ENCODE measurements around the gene CTSK.
"Not testable (repeated sequence)": the region's sequence is repeated elsewhere in the genome, so short reads cannot be mapped to it uniquely, and the experiment has no call there.

Gene CTSK

DNA sequence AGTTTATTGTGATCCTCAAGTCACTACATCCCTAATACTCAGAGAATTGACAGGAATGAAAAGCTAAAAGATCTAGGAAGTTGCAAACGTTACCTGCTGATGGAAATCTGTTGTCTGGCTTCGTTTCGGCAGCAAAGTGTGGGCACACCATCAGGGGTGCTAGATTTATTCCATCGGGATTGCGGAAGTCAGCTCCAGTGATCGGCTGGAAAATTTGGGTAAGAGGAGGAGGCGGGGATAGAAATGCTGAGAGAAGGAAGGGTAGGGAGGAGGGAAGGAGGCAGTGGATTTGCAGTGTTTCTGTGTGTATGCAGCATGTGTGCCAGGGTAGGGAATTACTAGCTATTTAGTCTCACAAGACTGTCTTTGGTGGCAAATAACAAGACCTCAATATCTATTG, at the start of gene CTSK:
CTSK (minus strand) TSS at position 140 of the 400 bp plus-strand sequence. CDS start 1,455 bp downstream, outside the sequence.
- no peak for DNase-seq

DNA sequence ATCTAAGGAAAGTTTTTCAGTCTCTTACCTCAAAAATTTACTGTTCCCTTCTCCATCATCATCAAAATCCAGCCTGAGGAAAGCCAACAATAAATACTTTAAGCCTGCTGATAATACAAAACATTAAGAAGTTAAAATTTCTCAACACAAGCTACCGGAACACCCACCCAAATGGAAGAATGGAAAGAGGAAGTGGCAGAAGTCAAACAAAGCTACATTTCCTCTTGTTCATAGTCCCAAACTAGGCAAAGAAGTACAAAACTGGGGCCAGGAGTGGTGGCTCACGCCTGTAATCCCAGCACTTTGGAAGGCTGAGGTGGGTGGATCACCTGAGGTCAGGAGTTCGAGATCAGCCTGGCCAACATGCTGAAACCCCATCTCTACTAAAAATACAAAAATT, 44.7 kb upstream of the CTSK start:
- not testable (repeated sequence) for DNase-seq

DNA sequence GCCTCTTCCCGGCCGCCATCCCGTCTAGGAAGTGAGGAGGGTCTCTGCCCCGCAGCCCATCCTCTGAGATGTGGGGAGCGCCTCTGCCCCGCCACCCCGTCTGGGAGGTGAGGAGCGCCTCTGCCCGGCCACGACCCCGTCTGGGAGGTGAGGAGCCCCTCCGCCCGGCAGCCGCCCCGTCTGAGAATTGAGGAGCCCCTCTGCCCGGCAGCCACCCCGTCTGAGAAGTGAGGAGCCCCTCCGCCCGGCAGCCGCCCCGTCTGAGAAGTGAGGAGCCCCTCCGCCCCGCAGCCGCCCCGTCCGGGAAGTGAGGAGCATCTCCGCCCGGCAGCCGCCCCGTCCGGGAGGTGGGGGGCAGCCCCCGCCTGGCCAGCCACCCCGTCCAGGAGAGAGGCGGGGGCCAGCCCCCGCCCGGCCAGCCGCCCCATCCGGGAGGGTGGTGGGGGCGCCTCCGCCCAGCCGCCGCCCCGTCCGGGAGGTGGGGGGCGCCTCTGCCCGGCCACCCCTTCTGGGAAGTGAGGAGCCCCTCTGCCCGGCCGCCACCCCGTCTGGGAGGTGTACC, 42.8 kb upstream of the CTSK start:
- DNase-seq: not testable (repeated sequence)

DNA sequence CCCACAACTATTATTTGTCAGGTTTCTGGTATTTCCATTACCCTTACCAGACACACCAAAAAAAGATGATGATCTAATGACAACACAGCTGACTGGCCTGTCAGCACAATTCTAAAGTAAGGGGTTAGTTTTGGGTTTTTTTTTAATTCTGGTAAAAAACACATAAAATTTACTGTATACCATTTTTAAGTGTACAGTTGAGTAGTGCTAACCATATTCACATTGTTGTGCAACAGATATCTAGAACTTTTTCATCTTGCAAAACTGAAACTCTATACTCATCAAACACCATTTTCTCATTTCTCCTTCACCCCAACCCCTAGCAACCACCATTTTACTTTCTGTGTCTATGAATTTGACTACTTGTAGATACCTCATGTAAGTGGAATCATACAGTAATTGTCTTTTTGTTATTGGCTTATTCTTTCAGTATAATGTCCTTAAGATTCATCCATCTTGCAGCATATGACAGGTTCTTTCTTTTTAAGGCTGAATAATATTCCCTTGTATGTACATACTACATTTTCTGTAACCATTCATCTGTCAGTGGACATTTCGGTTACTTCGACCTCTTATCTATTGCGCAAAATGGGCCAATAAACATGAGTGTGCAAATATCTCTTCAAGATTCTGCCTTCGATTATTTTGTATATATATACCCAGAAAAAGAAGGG, 38.5 kb upstream of the CTSK start:
- no peak for DNase-seq

DNA sequence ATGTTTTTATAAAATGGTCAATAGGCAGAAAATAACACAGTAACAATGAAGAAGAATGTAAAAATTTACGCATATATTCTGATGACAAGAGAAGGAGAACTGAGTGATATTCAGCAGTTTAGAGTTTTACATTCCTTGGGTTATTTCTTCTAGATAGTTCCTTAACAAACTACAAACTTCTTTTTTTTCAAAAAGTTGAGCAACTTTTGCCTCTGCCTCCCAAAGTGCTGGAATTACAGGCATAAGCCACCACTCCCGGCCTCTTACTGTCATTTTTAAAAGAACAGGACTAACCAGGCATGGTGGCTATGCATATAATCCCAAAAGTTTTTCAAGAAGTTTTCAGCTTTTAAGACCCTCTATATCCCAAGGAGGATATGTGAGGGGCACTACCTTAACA, 35.4 kb upstream of the CTSK start:
- DNase-seq: no peak

DNA sequence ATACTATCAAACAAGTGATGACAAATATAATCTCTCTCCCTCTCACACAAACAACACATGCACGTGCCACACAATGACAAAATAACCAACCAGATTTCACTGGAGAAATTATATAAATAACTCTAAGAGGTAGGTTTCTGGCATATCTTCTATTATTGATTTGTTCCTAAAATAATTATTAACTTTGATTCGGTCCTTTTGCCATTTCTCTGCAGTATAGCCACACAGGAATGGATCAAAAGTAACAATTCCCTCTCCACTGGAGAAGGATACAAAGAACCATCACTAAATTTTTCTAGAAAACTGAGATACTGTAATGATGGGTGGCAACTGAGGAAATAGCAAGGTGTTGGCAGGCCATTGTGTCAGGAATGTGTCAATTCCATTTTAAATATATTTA, 34.9 kb upstream of the CTSK start:
- no peak for DNase-seq

DNA sequence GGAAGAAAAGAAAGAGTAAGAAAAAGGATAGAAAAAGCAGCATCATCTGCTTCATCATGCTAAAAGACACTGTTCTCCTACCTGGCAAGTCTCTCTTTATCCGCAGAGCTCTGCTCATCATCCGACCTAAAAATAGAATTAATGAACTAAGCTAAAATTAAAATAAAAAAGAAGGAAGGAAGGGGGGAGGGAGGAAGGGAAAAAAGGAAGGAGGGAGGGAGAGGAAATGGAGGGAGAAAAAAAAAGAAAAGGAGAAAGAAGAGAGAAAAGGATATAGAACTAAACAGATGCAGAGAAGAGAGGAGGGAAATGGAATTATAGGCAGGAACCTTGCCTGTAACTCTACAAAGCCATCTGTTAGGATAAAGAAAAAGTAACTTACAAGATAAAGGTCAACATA, 34.3 kb upstream of the CTSK start:
- DNase-seq: no peak

DNA sequence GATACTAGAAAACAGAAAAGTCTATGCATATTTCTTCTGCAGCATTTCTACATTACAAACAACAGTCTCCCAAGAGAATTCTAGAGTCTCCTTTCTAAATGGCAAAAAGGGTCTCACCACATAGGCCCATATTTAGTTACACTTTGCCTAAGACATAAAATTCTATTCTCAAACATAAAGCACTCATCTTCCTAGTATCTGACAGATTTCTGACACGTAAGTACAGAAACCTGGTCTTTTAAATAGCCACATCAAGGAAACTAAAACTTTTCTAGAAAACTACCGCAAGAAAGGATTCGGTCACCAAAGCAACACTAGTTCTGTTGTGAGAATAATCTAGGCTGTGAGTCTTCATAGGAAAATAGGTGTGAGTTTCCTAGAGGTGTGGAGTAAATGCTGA, 33.6 kb upstream of the CTSK start:
- no peak for DNase-seq

DNA sequence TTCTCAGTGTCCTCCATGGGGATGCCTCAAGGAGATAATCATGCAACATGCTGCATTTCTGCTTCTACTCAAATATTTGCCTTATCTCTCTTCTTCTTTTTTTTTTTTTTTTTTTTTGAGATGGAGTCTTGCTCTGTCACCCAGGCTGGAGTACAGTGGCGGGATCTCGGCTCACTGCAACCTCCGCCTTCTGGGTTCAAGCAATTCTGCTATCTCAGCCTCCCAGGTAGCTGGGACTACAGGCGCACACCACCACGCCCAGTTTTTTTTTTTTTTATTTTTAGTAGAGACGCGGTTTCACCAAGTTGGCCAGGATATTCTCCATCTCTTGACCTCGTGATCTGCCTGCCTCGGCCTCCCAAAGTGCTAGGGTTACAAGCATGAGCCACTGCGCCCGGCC, 32.8 kb upstream of the CTSK start:
- DNase-seq: not testable (repeated sequence)

DNA sequence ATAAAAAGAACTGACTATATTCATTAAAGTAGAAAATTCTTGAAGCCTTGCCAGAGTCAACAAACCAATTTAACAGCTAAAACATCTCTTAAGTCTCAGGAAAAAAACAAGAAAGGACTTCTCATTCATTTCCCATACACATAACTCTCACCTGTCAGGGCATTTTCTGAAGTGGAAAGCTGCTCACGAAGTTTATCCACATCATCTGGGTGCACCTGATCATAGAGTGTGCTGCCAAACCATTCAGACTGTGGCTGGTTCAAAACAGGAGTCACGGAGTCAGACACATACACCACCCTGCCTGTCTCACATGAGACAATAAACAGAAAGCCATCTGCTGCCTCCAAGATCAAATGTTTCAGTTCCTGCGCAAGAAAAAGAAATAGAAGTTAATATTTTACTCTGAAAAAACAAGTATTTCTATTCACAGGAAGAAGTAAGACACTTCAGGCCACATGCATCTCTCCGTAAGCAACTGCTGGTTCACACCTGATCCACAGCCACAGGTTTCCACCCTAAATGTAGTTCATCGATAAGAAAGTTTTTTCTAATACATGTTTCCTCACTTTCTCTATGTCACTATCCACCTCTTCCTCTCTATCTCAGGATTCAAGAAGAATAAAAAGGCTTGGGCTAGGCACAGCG, 28.2 kb upstream of the CTSK start:
- no peak for DNase-seq

DNA sequence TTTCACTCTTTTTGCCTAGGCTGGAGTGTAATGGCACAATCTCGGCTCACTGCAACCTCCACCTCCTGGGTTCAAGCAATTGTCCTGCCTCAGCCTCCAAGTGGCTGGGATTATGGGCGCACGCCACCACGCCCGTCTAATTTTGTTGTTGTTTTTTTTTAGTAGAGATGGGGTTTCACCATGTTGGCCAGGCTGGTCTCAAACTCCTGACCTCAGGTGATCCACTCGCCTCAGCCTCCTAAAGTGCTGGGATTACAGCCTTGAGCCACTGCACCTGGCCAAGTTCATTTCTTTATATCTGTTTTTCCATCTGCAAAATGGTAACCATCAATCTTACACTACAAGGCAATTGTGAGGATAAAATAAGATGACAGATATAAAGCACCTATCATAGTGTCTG, 25.9 kb upstream of the CTSK start:
- DNase-seq: not testable (repeated sequence)

DNA sequence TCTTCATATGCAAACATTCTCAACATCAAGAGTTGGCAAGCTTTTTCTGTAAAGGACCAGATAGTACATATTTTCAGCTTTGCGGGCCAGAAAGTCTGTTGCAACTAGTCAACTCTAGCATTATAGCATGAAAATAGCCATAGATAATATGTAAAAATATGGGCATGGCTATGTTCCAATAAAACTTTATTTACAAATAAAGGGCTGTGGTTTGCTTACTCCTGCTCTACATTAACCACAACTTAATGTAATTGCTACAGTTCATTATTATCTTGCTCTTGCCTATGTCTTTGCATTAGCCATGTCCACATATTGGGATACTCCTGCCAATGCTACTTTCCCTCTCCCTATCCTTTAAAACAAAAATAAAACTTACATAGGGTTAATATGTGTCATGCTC, 24.5 kb upstream of the CTSK start:
- no peak for DNase-seq

DNA sequence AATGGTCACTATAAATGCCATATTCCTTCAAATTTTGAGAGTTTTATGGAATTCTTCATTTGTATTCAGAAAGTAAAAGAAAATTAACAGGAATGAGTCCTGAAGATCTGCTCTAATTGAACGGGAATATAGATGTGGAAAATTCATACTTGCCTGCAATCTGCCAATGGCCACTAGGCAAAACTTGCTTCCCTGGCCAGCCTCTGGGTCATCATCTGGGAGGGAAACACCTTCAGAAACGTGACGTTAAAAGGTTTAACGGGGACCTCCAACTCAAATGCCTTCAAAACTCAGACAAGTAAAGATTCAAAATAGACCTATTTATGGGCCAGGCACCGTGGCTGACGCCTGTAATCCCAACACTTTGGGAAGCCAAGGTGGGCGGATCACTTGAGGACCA, 21.7 kb upstream of the CTSK start:
- DNase-seq: no peak

DNA sequence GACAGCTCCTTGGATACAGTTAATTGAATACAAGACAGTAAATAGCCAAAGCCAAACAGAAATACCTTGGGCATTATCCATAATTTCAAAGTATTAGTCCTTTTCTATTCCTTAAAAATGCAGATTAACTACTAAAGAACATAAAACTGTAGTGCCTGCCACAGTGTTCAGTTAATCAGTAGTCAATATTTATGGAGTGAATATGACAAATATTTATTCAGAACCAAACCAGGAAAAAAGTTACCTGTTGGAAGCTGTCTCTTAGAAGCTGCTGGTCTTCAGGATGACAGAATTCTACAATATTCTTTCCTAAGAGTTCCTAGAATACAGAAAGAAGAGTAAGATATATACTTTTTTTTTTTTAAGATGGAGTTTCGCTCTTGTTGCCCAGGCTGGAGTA, 18.2 kb upstream of the CTSK start:
- no peak for DNase-seq

DNA sequence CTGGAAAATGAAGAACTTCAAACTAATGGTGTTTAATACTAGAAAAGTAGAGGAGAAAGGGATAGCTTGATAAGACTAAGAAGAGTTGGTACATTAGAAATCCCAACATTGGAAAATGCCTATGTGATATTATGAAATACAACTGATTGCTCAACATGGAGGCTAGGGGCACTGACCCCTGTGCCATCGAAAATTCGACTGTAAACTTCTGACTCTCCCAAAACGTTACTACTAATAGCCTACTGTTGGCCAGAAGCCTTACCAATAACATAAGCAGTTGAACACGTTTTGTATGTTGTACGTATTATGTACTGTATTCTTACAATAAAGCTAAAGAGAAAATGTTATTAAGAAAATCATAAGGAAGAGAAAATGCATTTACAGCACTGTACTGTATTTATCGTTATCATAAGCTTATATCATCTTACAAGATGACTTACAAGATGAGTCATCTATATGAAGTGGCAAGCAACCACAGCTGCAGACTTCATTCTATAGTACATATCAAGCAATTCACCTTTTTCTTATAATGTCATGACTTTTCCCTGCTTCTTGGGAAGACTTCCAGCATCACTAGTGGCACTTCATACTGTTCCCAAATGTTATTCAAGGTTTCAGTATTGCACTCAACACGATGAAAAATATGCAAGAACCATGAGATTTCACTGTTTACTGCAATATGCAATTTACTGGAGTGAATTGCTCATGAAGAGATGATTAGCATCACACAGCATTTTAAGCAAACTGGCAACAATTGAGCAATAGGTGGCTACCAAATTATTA, 12.9 kb upstream of the CTSK start:
- DNase-seq: no peak

DNA sequence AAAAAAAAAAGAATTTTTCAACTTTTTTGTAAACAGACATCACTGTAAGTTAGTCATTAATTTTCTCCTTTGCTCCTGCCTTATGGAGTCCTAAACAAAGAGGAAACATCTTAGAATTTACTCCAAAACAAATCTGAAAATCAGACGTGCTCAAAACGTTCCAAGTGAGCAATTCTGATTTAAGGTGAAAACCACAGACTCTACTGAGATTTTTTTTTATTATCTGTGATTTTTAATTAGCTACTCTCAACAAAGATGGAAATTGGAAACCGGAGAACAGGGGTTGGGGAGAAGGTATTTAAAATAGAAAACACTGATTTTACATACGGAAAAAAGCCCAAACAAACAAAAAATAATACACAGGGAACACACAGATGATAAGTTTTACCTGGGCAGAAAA, 7.8 kb upstream of the CTSK start:
- DNase-seq: no peak

DNA sequence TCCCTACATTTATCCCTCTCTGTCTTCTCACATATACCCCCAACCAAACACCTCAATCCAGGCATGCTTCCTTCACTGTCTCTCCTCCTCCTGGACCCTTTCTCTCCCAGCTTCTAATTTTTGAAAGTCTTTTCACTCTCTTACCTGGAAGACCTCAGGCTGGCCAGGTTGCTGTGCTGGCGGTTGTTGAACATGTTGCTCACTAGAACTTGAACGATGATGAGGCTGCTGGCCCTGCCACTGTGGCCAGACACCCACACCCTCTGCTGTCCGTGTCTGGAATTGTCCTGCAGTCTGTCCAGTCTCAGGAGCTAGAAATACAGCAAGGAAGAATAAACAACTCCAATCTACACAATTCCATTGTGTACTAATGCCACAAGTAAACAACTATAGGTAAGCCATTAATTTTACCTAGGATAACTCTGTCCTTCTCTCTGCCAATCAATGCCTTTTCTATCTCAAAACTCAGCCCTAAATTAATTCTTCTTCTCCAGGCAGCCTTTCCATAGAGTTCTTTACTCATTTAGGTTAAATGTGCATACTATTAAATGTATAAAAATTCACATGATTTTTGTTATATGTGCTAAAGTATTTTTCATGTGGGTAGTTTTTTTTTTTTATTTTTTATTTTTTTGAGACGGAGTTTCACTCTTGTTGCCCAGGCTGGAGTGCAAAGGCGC, 5.1 kb upstream of the CTSK start:
- DNase-seq: peak; percentile 50

DNA sequence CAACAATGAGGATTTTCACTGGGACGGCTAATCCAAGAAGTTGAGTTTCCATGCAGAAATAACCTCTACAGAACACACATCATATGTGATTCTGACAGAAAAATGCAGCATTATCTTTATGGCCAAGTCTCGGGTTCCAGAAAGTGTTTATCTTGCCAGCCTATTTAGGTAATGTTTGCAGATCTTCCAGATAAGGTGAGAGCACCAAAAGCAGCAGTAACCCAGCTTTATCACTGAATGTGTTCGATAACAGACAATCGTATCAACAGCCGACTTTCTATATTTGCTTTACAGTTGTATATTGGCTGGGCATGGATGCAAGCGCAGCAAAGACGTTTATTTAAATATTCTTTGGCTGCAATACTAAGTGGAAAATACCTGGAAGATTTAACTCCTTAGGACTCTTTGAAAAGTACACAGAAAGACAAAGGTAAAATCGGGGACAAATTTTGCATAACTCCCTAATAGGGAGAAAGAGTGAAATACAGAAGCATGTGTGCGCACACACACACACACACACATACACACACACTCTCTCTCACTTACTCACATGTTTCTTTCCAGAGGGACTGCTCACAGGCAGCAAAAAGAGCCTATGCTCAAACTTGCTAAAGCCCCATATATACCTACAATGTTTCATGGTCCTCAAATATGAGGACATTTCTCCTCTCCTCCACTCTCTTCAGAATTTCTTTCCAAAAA, 3.0 kb upstream of the CTSK start:
- no peak for DNase-seq

DNA sequence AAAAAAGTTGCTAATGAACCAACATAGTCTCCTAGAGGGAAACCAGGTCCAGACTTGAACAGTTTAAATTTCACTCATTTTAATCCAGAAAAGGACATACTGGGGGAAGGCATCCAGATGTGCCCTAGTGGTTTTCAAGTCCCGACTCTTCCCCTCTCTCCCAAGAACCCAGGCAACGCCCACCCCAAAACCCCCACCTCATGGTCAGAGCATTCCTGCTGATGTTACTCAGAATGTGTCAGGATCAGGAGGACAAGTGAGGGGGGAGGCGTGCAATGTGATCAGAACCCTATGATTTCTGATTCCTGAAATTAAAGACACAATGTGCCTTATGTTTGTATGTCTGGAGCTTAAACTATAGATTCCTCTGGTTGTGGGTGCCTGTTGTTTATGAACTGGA, 1.6 kb upstream of the CTSK start:
- no peak for DNase-seq

DNA sequence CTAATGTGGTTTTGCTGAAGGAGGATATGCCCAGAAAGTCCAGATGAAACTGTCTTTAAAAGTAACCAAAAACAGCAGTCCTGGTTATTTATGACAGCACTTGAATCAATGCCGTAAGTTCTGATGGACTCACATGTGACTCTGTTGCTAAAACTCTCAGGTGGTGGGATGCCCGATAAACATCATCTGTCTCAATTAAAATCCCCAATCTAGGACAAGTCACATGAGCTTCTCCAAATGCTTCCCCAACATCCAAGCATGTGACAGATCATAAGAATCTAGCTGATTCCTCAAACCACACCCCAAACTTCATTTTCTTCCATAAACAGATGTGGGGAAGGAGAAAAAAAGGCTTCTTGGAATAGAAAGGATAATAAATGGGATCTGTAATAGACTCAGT, 786 bp upstream of the CTSK start:
- no peak for DNase-seq

DNA sequence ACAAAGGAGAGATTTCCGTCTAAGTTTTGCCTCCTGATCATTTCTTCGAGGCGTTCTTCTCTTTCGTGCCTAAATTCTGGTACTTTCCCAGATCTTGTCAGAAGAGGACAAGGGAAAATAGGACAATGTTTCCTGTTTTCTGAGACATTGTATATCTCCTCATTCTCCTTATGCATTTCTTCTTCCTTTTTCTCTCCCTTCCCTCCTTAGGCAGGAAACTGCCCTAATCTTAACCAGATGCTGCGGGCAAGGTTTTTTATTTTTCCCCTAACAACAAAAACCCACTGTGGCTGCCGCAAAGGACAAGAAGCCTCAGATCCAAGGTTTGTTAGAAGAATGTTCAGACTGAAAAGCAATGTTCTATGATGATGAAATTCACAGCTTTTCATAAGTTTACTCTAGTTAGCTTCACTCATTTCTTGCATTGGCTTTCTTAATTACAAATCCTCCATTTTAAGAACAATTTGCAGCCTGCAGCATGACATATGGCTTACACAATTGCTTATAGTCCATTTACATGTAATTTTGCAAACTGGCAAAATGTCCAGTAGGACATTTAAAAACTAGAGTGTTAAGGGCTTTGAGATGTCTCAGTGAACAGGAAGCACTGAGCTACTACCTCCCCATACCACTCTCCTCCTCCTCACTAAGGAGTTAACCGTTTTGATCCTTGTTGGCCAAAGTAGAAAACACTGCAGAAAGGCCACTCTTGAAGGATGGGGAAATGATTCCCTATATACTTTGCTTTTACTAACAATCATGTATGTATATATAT, 624 bp downstream of the CTSK start:
- no peak for DNase-seq

DNA sequence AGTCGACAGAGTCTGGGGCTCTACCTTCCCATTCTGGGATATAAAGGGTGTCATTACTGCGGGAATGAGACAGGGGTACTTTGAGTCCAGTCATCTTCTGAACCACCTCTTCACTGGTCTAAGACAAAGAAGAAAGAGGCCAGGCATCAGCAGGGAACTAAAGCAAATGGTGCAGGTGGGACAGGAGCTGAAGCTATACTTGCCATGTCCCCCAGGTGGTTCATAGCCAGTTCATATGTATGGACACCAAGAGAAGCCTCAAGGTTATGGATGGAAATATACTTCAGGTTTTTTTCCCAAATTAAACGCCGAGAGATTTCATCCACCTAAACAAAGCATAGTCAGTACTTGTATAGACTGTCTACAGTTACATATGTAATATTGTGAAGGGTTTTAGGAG, 2.2 kb downstream of the CTSK start:
- no peak for DNase-seq

All from CD4-positive, alpha-beta T cell treated with Interferon gamma for 1 hour (primary cell).